Measurements from ENCODE around the gene FGF18.
"Not testable (repeated sequence)": the region's sequence is repeated elsewhere in the genome, so short reads cannot be mapped to it uniquely, and the experiment has no call there.

FGF18 gene

GRCh38 chr5:171401167-171401947 lies 18.1 kb upstream of the FGF18 start:
- Histone ChIP-seq H3K9me3 (ENCODE audit: low read length) (no peaks in the 10 kb centered on the region), H3K27ac (ENCODE audit: low read depth, low read length, poor library complexity, severe bottlenecking) (no peak overlapping the region), H2AFZ (ENCODE audit: low read length) (no peak overlapping the region), H3K4me1 (ENCODE audit: insufficient read depth, low read length, severe bottlenecking) (no peaks in the 10 kb centered on the region), H3K9me2 (ENCODE audit: low read depth, low read length) (no peaks in the 10 kb centered on the region), H3K4me3 (ENCODE audit: low read depth, low read length, poor library complexity, severe bottlenecking) (no peak overlapping the region), H3K79me2 (ENCODE audit: insufficient read depth, low read length) (peaks cover 44% of the 10 kb centered on the region), H3K27me3 (ENCODE audit: insufficient read depth, low read length) (no peaks in the 10 kb centered on the region), H4K20me1 (ENCODE audit: insufficient read depth, low read length) (peaks cover 5% of the 10 kb centered on the region), H3K9ac (ENCODE audit: low read length) (no peak overlapping the region), H3F3A (ENCODE audit: insufficient read depth, low read length) (peaks cover 3% of the 10 kb centered on the region; the same call in 1 of the 2 replicates), H3K4me2 (ENCODE audit: low read length) (no peak overlapping the region), H3K36me3 (ENCODE audit: insufficient read depth, low read length) (peaks cover 76% of the 10 kb centered on the region)
- no peak for TF ChIP-seq CTCF (IDR thresholded peaks at IDR 0.05; ENCODE audit: low read length)

- not testable (repeated sequence) for H3K4me2 ChIP-seq (ENCODE audit: low read length); H3K9ac ChIP-seq (ENCODE audit: low read length); H3K27ac ChIP-seq (ENCODE audit: low read depth, low read length, poor library complexity, severe bottlenecking); H2AFZ ChIP-seq (ENCODE audit: low read length); H3K9me2 ChIP-seq (ENCODE audit: low read depth, low read length); H3F3A ChIP-seq (ENCODE audit: insufficient read depth, low read length); H4K20me1 ChIP-seq (ENCODE audit: insufficient read depth, low read length); H3K27me3 ChIP-seq (ENCODE audit: insufficient read depth, low read length); H3K4me3 ChIP-seq (ENCODE audit: low read depth, low read length, poor library complexity, severe bottlenecking); H3K9me3 ChIP-seq (ENCODE audit: low read length); H3K4me1 ChIP-seq (ENCODE audit: insufficient read depth, low read length, severe bottlenecking)
- H3K36me3 ChIP-seq (ENCODE audit: insufficient read depth, low read length): peaks cover 76% of the 10 kb centered on the region
- peaks cover 30% of the 10 kb centered on the region for H3K79me2 ChIP-seq (ENCODE audit: insufficient read depth, low read length)
These were observed 16.7 kb upstream of the FGF18 start for GRCh38 chr5:171402751-171403150.

GRCh38 chr5:171405615-171406014 lies 13.8 kb upstream of the FGF18 start:
- no peak overlapping the region for H3K27ac ChIP-seq (ENCODE audit: low read depth, low read length, poor library complexity, severe bottlenecking)
- no peak overlapping the region for H3K4me2 ChIP-seq (ENCODE audit: low read length)
- peaks cover 6% of the 10 kb centered on the region; the same call in 1 of the 2 replicates for H4K20me1 ChIP-seq (ENCODE audit: insufficient read depth, low read length)
- TF ChIP-seq EZH2 (IDR thresholded peaks at IDR 0.05; ENCODE audit: borderline replicate concordance, low read length) (no peak), CTCF (IDR thresholded peaks at IDR 0.05; ENCODE audit: low read length) (peak; percentile 46; the same call in 1 of the 2 replicates)
- H3K9ac ChIP-seq (ENCODE audit: low read length): no peak overlapping the region
- peaks cover 6% of the 10 kb centered on the region; the same call in 1 of the 2 replicates for H3F3A ChIP-seq (ENCODE audit: insufficient read depth, low read length)
- no peaks in the 10 kb centered on the region for H3K9me2 ChIP-seq (ENCODE audit: low read depth, low read length)
- no peaks in the 10 kb centered on the region for H3K9me3 ChIP-seq (ENCODE audit: low read length)
- no peaks in the 10 kb centered on the region for H3K27me3 ChIP-seq (ENCODE audit: insufficient read depth, low read length)
- H3K79me2 ChIP-seq (ENCODE audit: insufficient read depth, low read length): peaks cover 8% of the 10 kb centered on the region
- no peak overlapping the region for H2AFZ ChIP-seq (ENCODE audit: low read length)
- H3K4me3 ChIP-seq (ENCODE audit: low read depth, low read length, poor library complexity, severe bottlenecking): no peak overlapping the region
- no peaks in the 10 kb centered on the region for H3K4me1 ChIP-seq (ENCODE audit: insufficient read depth, low read length, severe bottlenecking)
- peaks cover 76% of the 10 kb centered on the region for H3K36me3 ChIP-seq (ENCODE audit: insufficient read depth, low read length)

- H3K4me2 ChIP-seq (ENCODE audit: low read length): no peak overlapping the region
- H3K9me2 ChIP-seq (ENCODE audit: low read depth, low read length): no peaks in the 10 kb centered on the region
- H3K36me3 ChIP-seq (ENCODE audit: insufficient read depth, low read length): peaks cover 76% of the 10 kb centered on the region
- H3K4me3 ChIP-seq (ENCODE audit: low read depth, low read length, poor library complexity, severe bottlenecking): no peak overlapping the region
- H3K4me1 ChIP-seq (ENCODE audit: insufficient read depth, low read length, severe bottlenecking): no peaks in the 10 kb centered on the region
- peaks cover 6% of the 10 kb centered on the region; the same call in 1 of the 2 replicates for H3F3A ChIP-seq (ENCODE audit: insufficient read depth, low read length)
- no peak overlapping the region for H2AFZ ChIP-seq (ENCODE audit: low read length)
- H3K9ac ChIP-seq (ENCODE audit: low read length): no peak overlapping the region
- no peaks in the 10 kb centered on the region for H3K27me3 ChIP-seq (ENCODE audit: insufficient read depth, low read length)
- H4K20me1 ChIP-seq (ENCODE audit: insufficient read depth, low read length): peaks cover 6% of the 10 kb centered on the region; the same call in 1 of the 2 replicates
- H3K27ac ChIP-seq (ENCODE audit: low read depth, low read length, poor library complexity, severe bottlenecking): no peak overlapping the region
- no peaks in the 10 kb centered on the region for H3K9me3 ChIP-seq (ENCODE audit: low read length)
- peaks cover 8% of the 10 kb centered on the region for H3K79me2 ChIP-seq (ENCODE audit: insufficient read depth, low read length)
- TF ChIP-seq EZH2 (IDR thresholded peaks at IDR 0.05; ENCODE audit: borderline replicate concordance, low read length): no peak
- no peak for TF ChIP-seq CTCF (IDR thresholded peaks at IDR 0.05; ENCODE audit: low read length)
These were observed 12.2 kb upstream of the FGF18 start for GRCh38 chr5:171407234-171407633.

All from OCI-LY1 (cell line).